Mammary epithelial cell (primary cell): Measurements from ENCODE around the gene PKIG.

Experiments
- CTCF ChIP-seq, 2 donors: IDR thresholded peaks in 1 of 2; conservative IDR thresholded peaks in 1 of 2; 2 replicates each; pipeline ENCODE4 v1.5.1; 2011 to 2012; ENCODE audit warnings: inconsistent platforms in 2 of 2, low read length in 2 of 2, mild to moderate bottlenecking in 2 of 2, control low read depth in 1 of 2, low read depth in 1 of 2; ENCODE audit not compliant: insufficient read depth in 1 of 2; ENCODE audit errors: extremely low read depth in 1 of 2
- EZH2 ChIP-seq: IDR thresholded peaks from 2 replicates; pipeline ENCODE4 v1.6.1; 2012; ENCODE audit warnings: low read length, inconsistent platforms, borderline replicate concordance

GRCh38 chr20:44659931-44660330 is 77.6 kb downstream of the PKIG start:
- TF ChIP-seq CTCF (conservative IDR thresholded peaks at IDR 0.05 in 1 of 2, IDR thresholded peaks at IDR 0.05 in 1 of 2; ENCODE audit: extremely low read depth in 1 of 2, insufficient read depth in 1 of 2, low read depth in 1 of 2, low read length in 2 of 2): no peak
- TF ChIP-seq EZH2: no peak
